LNCaP clone FGC (cell line): ENCODE results near the gene SSBP2.

Source experiments
- DNase-seq: peaks from one replicate; pipeline ENCODE4 v3.0.0-alpha.2; 2011; ENCODE audit warnings: low read depth
- H3K4me3 ChIP-seq: 2 replicates; pipeline ENCODE4 v1.5.1; 2011; ENCODE audit warnings: mild to moderate bottlenecking, low read depth, low read length, control low read depth
- TF ChIP-seq, protein P1 (sequence below): IDR thresholded peaks from 2 replicates; pipeline ENCODE4 v1.5.1; 2012; ENCODE audit warnings: mild to moderate bottlenecking; ENCODE audit not compliant: control insufficient read depth, insufficient read depth; ENCODE audit errors: extremely low read depth

Gene SSBP2

DNA sequence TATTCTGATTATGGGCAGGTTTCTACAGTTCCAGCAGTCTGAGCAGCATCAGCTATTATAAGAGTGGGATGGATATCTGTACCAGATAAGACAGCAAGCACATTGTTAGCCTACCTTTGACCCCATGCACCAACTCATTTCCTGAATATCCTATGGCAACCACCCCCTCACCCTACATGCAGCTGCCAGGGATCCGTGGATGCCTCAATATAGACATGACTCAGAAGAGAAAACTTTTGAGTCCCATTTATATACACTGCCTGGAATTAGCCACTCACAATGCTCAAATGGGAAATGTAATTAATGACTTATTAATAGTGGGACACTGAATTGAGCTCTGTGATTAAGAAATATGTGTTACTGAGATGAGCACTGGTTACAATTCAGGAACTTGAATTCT lies 124.4 kb downstream of the SSBP2 start:
- no peak overlapping the region for H3K4me3 ChIP-seq
- DNase-seq, result no peak
- TF ChIP-seq, protein P1, sequence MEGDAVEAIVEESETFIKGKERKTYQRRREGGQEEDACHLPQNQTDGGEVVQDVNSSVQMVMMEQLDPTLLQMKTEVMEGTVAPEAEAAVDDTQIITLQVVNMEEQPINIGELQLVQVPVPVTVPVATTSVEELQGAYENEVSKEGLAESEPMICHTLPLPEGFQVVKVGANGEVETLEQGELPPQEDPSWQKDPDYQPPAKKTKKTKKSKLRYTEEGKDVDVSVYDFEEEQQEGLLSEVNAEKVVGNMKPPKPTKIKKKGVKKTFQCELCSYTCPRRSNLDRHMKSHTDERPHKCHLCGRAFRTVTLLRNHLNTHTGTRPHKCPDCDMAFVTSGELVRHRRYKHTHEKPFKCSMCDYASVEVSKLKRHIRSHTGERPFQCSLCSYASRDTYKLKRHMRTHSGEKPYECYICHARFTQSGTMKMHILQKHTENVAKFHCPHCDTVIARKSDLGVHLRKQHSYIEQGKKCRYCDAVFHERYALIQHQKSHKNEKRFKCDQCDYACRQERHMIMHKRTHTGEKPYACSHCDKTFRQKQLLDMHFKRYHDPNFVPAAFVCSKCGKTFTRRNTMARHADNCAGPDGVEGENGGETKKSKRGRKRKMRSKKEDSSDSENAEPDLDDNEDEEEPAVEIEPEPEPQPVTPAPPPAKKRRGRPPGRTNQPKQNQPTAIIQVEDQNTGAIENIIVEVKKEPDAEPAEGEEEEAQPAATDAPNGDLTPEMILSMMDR, result no peak

DNA sequence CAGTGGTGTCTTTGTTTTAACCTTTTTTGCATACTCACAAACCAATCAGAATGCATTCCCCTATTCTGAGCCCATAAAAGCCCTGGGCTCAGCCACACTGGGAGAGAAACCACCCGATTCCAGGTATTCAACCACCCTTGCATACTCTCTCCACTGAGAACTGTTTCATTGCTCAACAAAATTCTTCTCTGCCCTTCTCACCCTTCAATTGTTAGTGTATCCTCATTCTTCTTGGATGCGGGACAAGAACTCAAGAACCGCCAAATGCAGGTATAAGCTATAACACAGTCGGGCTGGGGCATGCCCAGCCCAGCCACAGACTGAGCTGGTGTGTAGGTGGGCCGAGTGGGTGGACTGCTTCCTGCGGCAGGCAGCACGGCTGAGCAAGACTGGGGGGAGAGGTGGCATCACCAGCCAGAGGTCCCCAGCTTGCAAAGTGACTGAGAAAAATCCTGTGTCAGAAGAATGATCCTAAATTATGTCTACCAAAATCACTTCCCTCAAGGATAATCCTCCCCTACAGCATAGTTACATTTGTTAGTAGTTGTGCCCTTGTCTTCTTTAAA lies 141.0 kb downstream of the SSBP2 start:
- TF ChIP-seq, protein P1, result no peak
- no peak overlapping the region for H3K4me3 ChIP-seq
- DNase-seq, result no peak

DNA sequence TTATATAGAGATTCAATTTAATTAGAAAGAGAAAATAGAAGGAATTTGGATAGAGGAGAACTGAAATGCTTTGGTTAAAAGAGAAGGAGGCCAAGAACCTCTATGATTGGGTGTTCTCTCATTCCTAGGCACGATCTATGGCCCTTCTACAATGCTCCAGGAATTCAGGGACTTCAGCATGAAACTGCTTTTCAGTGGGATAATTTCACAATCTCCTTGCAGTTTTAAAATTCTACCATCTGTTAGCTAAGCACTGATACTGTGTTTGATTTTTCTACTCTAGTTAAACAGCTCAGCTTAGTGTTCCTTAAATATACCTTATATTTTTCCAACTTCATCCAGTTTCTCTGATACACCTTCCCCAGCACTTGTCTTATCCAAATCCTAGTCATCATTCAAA lies 141.9 kb downstream of the SSBP2 start:
- H3K4me3 ChIP-seq, result no peak overlapping the region
- TF ChIP-seq, protein P1, result no peak
- DNase-seq, result no peak

DNA sequence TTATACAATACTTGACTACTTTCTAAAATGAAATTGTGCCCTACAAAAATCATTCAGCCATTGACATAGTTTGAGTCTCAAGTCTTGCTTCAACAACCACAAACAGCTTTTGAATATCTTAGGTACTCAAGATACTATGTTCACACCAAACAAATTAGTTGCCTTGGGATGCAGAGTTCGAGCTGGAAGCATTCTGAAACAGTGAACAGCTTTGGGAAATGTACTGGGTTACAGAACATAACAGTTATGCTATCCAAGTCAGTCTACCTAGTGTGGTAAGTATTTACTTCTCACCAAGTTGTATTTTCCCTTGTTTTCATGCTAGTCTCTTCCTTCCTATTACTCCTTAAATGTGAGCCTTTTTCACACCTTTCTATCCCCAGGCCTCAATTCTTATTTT lies 143.2 kb downstream of the SSBP2 start:
- no peak for DNase-seq
- TF ChIP-seq, protein P1, result no peak
- no peak overlapping the region for H3K4me3 ChIP-seq

DNA sequence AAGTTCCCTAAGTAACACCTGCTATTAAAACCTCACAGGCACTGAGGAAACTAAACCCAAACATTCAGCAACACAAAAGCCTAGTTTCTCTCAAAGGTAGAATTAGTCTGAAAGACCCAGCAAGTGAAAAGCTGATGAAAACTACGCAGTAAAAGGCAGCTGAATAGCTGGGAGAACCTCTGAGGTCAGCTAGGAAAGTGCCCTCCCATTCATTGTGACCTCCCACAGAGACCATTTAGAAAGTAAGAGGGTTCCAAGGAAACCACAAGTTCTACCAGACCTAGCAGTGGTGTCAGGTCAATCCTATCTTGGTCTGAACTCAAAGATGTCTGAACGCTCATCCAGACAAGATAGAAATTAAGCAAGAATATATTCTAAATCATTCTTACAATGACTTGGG lies 144.7 kb downstream of the SSBP2 start:
- H3K4me3 ChIP-seq, result no peak overlapping the region
- TF ChIP-seq, protein P1, result no peak
- no peak for DNase-seq

DNA sequence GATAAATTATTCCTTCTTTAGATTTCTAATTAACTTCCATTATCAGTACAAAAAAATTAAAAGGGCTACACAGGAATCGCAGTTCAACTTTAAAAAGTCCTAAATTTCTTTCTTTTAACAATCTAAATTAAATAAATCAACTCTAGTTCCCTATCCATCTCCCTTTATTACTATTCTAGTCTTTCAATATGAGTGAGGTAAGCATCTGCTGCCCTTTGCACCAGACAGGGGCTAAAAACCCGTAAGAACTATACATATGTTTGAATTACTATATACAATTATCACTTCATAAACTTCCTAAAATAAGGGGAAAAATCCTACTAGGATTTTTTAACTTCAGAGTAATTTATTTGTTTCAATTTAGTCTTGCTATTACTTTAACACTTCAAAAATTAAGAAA lies 145.6 kb downstream of the SSBP2 start:
- no peak overlapping the region for H3K4me3 ChIP-seq
- TF ChIP-seq, protein P1, result no peak
- no peak for DNase-seq

DNA sequence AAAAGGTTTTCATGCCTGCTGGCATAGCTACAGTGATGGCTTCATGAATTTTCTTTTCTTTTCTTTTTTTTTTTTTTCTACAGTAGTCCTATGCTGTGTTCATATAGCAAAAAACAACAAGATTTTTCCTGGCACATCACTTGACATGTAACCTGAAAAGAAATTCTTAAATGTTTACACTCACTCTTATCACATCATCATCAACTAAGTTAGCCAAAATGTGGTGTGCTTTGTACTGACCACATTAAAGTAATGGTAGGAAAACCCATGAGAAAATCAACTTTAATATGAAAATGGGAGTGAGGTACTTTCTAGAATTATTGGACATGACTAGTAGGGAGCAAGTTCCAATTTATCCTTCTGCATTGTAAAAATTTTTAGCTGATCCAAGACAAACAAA lies 146.7 kb downstream of the SSBP2 start:
- DNase-seq, result no peak
- TF ChIP-seq, protein P1, result no peak
- no peak overlapping the region for H3K4me3 ChIP-seq
